NT2/D1 (cell line): ENCODE data around the gene PML.

Experiments
- SUZ12 ChIP-seq: IDR thresholded peaks from 2 replicates; pipeline ENCODE4 v1.6.1; 2011; ENCODE audit not compliant: insufficient read length, insufficient read depth; ENCODE audit errors: extremely low read depth
- YY1 ChIP-seq: IDR thresholded peaks from 2 replicates; pipeline ENCODE4 v1.6.1; 2011; ENCODE audit not compliant: insufficient read length, insufficient read depth
- ZNF274 ChIP-seq: IDR thresholded peaks from 2 replicates; pipeline ENCODE4 v1.6.1; 2011; ENCODE audit warnings: mild to moderate bottlenecking, low read depth, low read length

DNA sequence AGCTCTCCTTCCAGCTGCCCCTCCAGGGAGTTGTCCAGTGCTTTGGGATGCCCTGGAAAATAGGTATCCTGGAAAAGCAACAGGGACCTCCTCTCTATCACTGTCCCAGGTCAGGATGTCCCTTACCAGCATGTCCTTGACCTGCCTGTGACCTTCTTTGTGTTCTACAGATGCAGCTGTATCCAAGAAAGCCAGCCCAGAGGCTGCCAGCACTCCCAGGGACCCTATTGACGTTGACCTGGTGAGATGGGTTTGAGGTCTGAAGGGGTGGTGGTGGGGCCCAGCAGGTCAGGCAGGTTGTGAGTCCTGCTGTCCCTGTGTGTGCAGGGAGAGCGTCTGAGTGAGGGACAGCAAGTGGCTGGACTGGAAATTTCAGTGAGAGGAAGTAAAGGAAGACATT is 30.2 kb downstream of the PML start:
- TF ChIP-seq SUZ12, result no peak
- TF ChIP-seq YY1, result no peak
- TF ChIP-seq ZNF274, result no peak
